Esophagus (tissue), 2 donors: ENCODE results near the gene LMNTD2. TPM values are rescaled to one million over a fixed set of nuclear protein-coding genes. Genes with fewer than 3 reads are reported as not detected.

Experiments used
- H3K27ac ChIP-seq, 2 donors: one replicate each; pipeline ENCODE4 v1.5.1; 2013; ENCODE audit warnings: low read depth in 2 of 2, mild to moderate bottlenecking in 2 of 2, inconsistent platforms in 1 of 2, low read length in 1 of 2, moderate library complexity in 1 of 2
- H3K27me3 ChIP-seq, 2 donors: one replicate each; pipeline ENCODE4 v1.6.1; 2013; ENCODE audit warnings: low read length in 2 of 2, control low read depth in 1 of 2, mild to moderate bottlenecking in 1 of 2; ENCODE audit not compliant: insufficient read depth in 2 of 2, control insufficient read depth in 1 of 2
- H3K36me3 ChIP-seq, 2 donors: one replicate each; pipeline ENCODE4 v1.6.1; 2013; ENCODE audit warnings: low read length in 1 of 2; ENCODE audit not compliant: control insufficient read depth in 2 of 2, insufficient read depth in 2 of 2
- H3K4me1 ChIP-seq, 2 donors: one replicate each; pipeline ENCODE4 v1.6.1; 2013; ENCODE audit warnings: low read length in 1 of 2; ENCODE audit not compliant: control insufficient read depth in 2 of 2, insufficient read depth in 2 of 2
- H3K4me3 ChIP-seq, 2 donors: one replicate each; pipeline ENCODE4 v1.5.1; 2013; ENCODE audit warnings: low read length in 2 of 2, mild to moderate bottlenecking in 2 of 2, low read depth in 1 of 2, moderate library complexity in 1 of 2
- H3K9me3 ChIP-seq, 2 donors: one replicate each; pipeline ENCODE4 v1.6.1; 2013; ENCODE audit warnings: mild to moderate bottlenecking in 2 of 2, low read depth in 1 of 2, low read length in 1 of 2, moderate library complexity in 1 of 2; ENCODE audit not compliant: control insufficient read depth in 2 of 2, insufficient read depth in 1 of 2
- WGBS, 2 donors: extraction: QIAGEN DNeasy Blood & Tissue Kit; methylation state at CpG; one replicate each; pipeline ENCODE4 v1.1.7; 2013; 5-methylcytosine and 5-hydroxymethylcytosine counted together
- polyA plus RNA-seq, 2 donors: library from polyadenylated mRNA; stranded (reverse); fragments of 200-250 nt; gene quantifications; one replicate each; pipeline ENCODE4 v1.2.3, GENCODE V29; 2013
- donor health status: healthy with polysubstance abuse.
- donor health status: Bipolar disorder and iron deficiency.

LMNTD2 gene
- 1 to 10 TPM; 2.9 to 6.9 TPM for polyA plus RNA-seq

- no peaks in the 10 kb centered on the region for H3K9me3 ChIP-seq
- H3K27ac ChIP-seq = peak within 1 kb of the TSS; percentile 84 to 92
- peaks cover 3 to 21% of the 10 kb centered on the region in 2 donors for H3K4me1 ChIP-seq
- H3K4me3 ChIP-seq = peak within 1 kb of the TSS; percentile 78 to 80
- WGBS, 2 donors = 1% methylated on average over 63 to 95 of the region's 95 CpGs
- peaks cover 0 to 15% of the 10 kb centered on the region in 2 donors for H3K36me3 ChIP-seq
- no peaks in the 10 kb centered on the region for H3K27me3 ChIP-seq
These were observed at the start of gene LMNTD2, which contains the start of gene RASSF7 for GRCh38 chr11:560305-561147. Gene LMNTD2, minus strand, starts transcription at chr11:560738. Its CDS starts 22 bp downstream, at chr11:560716. Gene RASSF7, plus strand, starts transcription at chr11:560970. Its CDS starts 799 bp downstream, at chr11:561769.

GRCh38 chr11:609341-609811, 48.8 kb upstream of the LMNTD2 start:
- Histone ChIP-seq H3K9me3 (no peaks in the 10 kb centered on the region), H3K27me3 (no peaks in the 10 kb centered on the region), H3K4me3 (no peak overlapping the region), H3K36me3 (peaks cover 31 to 84% of the 10 kb centered on the region in 2 donors), H3K4me1 (peaks cover 12 to 32% of the 10 kb centered on the region in 2 donors), H3K27ac (no peak overlapping the region)
- 92 to 93% methylated on average over 25 to 28 of the region's 28 CpGs for WGBS, 2 donors

- Histone ChIP-seq H3K4me3 (no peak overlapping the region), H3K36me3 (peaks cover 31 to 87% of the 10 kb centered on the region in 2 donors), H3K4me1 (peaks cover 7 to 27% of the 10 kb centered on the region in 2 donors), H3K9me3 (no peaks in the 10 kb centered on the region), H3K27ac (no peak overlapping the region), H3K27me3 (no peaks in the 10 kb centered on the region)
- 87 to 88% methylated on average over 28 of the region's 28 CpGs for WGBS, 2 donors
These were observed 48.3 kb upstream of the LMNTD2 start for GRCh38 chr11:608791-609251.

GRCh38 chr11:607971-608659, 47.6 kb upstream of the LMNTD2 start:
- 91 to 92% methylated on average over 45 of the region's 45 CpGs for WGBS, 2 donors
- H3K27ac ChIP-seq = no peak overlapping the region
- no peak overlapping the region for H3K4me3 ChIP-seq
- peaks cover 31 to 89% of the 10 kb centered on the region in 2 donors for H3K36me3 ChIP-seq
- H3K27me3 ChIP-seq = no peaks in the 10 kb centered on the region
- no peaks in the 10 kb centered on the region for H3K9me3 ChIP-seq
- H3K4me1 ChIP-seq = peaks cover 3 to 22% of the 10 kb centered on the region in 2 donors

- no peaks in the 10 kb centered on the region for H3K27me3 ChIP-seq
- peaks cover 0 to 13% of the 10 kb centered on the region in 2 donors for H3K4me1 ChIP-seq
- H3K9me3 ChIP-seq = no peaks in the 10 kb centered on the region
- peak overlapping the region in 1 of 2 donors; percentile 45 for H3K27ac ChIP-seq
- H3K4me3 ChIP-seq = no peak overlapping the region
- H3K36me3 ChIP-seq = peaks cover 34 to 84% of the 10 kb centered on the region in 2 donors
- 83 to 85% methylated on average over 35 of the region's 35 CpGs for WGBS, 2 donors
These were observed 46.7 kb upstream of the LMNTD2 start for GRCh38 chr11:607020-607780.

- 50 to 56% methylated on average over 18 to 19 of the region's 19 CpGs for WGBS, 2 donors
- peak overlapping the region; percentile 45 to 67 for H3K27ac ChIP-seq
- H3K27me3 ChIP-seq = no peaks in the 10 kb centered on the region
- H3K4me1 ChIP-seq = peaks cover 0 to 11% of the 10 kb centered on the region in 2 donors
- no peak overlapping the region for H3K4me3 ChIP-seq
- peaks cover 34 to 82% of the 10 kb centered on the region in 2 donors for H3K36me3 ChIP-seq
- no peaks in the 10 kb centered on the region for H3K9me3 ChIP-seq
These were observed 45.7 kb upstream of the LMNTD2 start for GRCh38 chr11:606245-606644.

- Histone ChIP-seq H3K4me3 (no peak overlapping the region), H3K4me1 (peaks cover 0 to 11% of the 10 kb centered on the region in 2 donors), H3K27ac (peak overlapping the region; percentile 23 to 65), H3K36me3 (peaks cover 28 to 78% of the 10 kb centered on the region in 2 donors), H3K27me3 (no peaks in the 10 kb centered on the region), H3K9me3 (no peaks in the 10 kb centered on the region)
- 89 to 90% methylated on average over 33 of the region's 33 CpGs for WGBS, 2 donors
These were observed 45.0 kb upstream of the LMNTD2 start for GRCh38 chr11:605286-606129.

- peaks cover 0 to 11% of the 10 kb centered on the region in 2 donors for H3K4me1 ChIP-seq
- no peak overlapping the region for H3K27ac ChIP-seq
- WGBS, 2 donors = 91 to 92% methylated on average over 13 of the region's 13 CpGs
- no peaks in the 10 kb centered on the region for H3K27me3 ChIP-seq
- no peaks in the 10 kb centered on the region for H3K9me3 ChIP-seq
- H3K36me3 ChIP-seq = peaks cover 28 to 72% of the 10 kb centered on the region in 2 donors
- H3K4me3 ChIP-seq = no peak overlapping the region
These were observed 42.6 kb upstream of the LMNTD2 start for GRCh38 chr11:603154-603553.
